ENCODE measurements around the gene WWOX. TPM values are rescaled to one million over a fixed set of nuclear protein-coding genes. Genes with fewer than 3 reads are reported as not detected.

The WWOX gene
- total and polyA plus RNA-seq, 2 of the 13 experiments (the other 11 are each of a cell fraction or from before 2014, with no cell fraction given): 9.1 to 37.4 TPM

DNA sequence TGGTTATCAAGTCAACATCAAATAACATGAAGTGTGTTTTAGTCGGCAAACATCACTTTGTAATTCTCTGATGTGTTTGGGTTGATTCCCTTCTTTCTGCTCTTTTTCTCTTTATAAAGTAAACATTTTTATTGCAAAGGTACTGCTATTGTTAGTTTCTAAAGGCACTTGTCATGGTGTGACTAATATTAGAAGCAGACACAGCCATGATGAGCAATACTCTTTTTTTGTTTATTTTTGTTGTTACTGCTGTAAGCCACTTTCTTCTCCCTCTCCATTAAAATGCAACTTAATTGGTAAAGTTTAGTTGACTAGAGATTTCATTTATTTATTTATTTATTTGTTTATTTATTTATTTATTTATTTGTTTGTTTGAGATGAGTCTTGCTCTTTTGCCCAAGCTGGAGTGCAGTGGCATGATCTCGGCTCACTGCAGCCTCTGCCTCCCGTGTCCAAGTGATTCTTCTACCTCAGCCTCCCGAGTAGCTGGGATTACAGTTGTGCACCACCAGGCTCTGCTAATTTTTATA lies 424.7 kb downstream of the WWOX start:
- H2AFZ ChIP-seq (ENCODE audit: low read length): no peak overlapping the region
- BruUV-seq (replicated peaks): no TSS peak

More for the DNA sequence above, 424.7 kb downstream of the WWOX start:
- in situ Hi-C loops (cut with HindIII; ENCODE audit: extremely low pct_ligation_motif_present, low pct_unique_long_range_greater_than_20kb): loop anchor here (25.0 kb wide), 1 partner anchor 1088 kb away; the partner anchor contains the start of gene MAF
- Histone ChIP-seq H3K27me3 (ENCODE audit: control insufficient read depth in 1 of 2, insufficient read depth in 2 of 2, low read length in 2 of 2) (no peaks in the 10 kb centered on the region), H3K4me2 (ENCODE audit: low read depth, low read length) (no peak overlapping the region), H3K4me1 (ENCODE audit: insufficient read depth, low read length) (peaks cover 9% of the 10 kb centered on the region; the same call in 1 of the 2 replicates), H3K79me2 (ENCODE audit: insufficient read depth, low read length) (no peaks in the 10 kb centered on the region), H3K27ac (ENCODE audit: extremely low read length, insufficient read depth, low read length) (no peak overlapping the region), H4K20me1 (ENCODE audit: insufficient read depth, low read length) (no peaks in the 10 kb centered on the region), H3K9ac (ENCODE audit: insufficient read depth, low read depth, low read length) (no peak overlapping the region), H3K9me3 (ENCODE audit: low read length) (no peaks in the 10 kb centered on the region), H3K36me3 (replicated peaks in 1 of 2; ENCODE audit: control insufficient read depth in 1 of 2, insufficient read depth in 2 of 2, low read length in 2 of 2) (no peaks in the 10 kb centered on the region), H3K4me3 (replicated peaks in 1 of 3; ENCODE audit: insufficient read depth in 1 of 3, low read depth in 2 of 3, low read length in 3 of 3) (no peak overlapping the region)
- intact Hi-C loops (cut with micrococcal nuclease; ENCODE audit: unreplicated experiment): no loop called here
- TF ChIP-seq ZSCAN29 (CRISPR knock-in tag; conservative IDR thresholded peaks at IDR 0.05) (no peak), KLF15 (CRISPR knock-in tag; IDR thresholded peaks at IDR 0.05; ENCODE audit: borderline replicate concordance) (no peak), KLF13 (CRISPR knock-in tag; IDR thresholded peaks at IDR 0.05) (no peak), HES4 (CRISPR knock-in tag; IDR thresholded peaks at IDR 0.05; ENCODE audit: borderline replicate concordance) (no peak), ZBTB3 (CRISPR knock-in tag; IDR thresholded peaks at IDR 0.05; ENCODE audit: borderline replicate concordance, low read depth) (no peak), KDM2A (CRISPR knock-in tag; IDR thresholded peaks at IDR 0.05; ENCODE audit: borderline replicate concordance, low read depth) (no peak), RELA (CRISPR knock-in tag; IDR thresholded peaks at IDR 0.05) (no peak), HCFC1 (IDR thresholded peaks at IDR 0.05; ENCODE audit: low read depth, low read length) (no peak), ZNF468 (CRISPR knock-in tag; IDR thresholded peaks at IDR 0.05) (no peak), BORCS8-MEF2B (CRISPR knock-in tag; IDR thresholded peaks at IDR 0.05) (no peak), HDAC2 (CRISPR knock-in tag; IDR thresholded peaks at IDR 0.05) (no peak), NCOA2 (CRISPR knock-in tag; IDR thresholded peaks at IDR 0.05) (no peak), CEBPB (IDR thresholded peaks at IDR 0.05; ENCODE audit: borderline replicate concordance, low read depth, low read length) (no peak), SP2 (CRISPR knock-in tag; IDR thresholded peaks at IDR 0.05) (no peak)
- TF ChIP-seq, protein P1, sequence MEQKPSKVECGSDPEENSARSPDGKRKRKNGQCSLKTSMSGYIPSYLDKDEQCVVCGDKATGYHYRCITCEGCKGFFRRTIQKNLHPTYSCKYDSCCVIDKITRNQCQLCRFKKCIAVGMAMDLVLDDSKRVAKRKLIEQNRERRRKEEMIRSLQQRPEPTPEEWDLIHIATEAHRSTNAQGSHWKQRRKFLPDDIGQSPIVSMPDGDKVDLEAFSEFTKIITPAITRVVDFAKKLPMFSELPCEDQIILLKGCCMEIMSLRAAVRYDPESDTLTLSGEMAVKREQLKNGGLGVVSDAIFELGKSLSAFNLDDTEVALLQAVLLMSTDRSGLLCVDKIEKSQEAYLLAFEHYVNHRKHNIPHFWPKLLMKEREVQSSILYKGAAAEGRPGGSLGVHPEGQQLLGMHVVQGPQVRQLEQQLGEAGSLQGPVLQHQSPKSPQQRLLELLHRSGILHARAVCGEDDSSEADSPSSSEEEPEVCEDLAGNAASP (CRISPR knock-in tag; IDR thresholded peaks at IDR 0.05; ENCODE audit: borderline replicate concordance): no peak
- TF ChIP-seq, protein P2, sequence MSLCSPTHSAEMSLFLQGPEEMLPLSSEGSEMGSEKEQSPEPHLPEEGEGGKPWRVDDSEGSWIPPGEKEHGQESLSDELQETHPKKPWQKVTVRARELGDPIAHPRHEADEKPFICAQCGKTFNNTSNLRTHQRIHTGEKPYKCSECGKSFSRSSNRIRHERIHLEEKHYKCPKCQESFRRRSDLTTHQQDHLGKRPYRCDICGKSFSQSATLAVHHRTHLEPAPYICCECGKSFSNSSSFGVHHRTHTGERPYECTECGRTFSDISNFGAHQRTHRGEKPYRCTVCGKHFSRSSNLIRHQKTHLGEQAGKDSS (CRISPR knock-in tag; IDR thresholded peaks at IDR 0.05; ENCODE audit: borderline replicate concordance, low read depth): no peak
- TF ChIP-seq, protein P3, sequence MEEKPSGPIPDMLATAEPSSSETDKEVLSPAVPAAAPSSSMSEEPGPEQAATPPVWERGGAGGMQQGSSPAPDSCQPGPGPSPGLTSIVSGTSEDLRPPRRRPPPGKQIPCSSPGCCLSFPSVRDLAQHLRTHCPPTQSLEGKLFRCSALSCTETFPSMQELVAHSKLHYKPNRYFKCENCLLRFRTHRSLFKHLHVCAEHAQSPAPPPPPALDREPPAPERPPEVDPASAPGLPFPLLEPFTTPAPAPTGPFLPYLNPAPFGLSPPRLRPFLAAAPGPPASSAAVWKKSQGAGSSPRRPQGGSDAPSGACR (CRISPR knock-in tag; IDR thresholded peaks at IDR 0.05): no peak
- TF ChIP-seq, protein P4, sequence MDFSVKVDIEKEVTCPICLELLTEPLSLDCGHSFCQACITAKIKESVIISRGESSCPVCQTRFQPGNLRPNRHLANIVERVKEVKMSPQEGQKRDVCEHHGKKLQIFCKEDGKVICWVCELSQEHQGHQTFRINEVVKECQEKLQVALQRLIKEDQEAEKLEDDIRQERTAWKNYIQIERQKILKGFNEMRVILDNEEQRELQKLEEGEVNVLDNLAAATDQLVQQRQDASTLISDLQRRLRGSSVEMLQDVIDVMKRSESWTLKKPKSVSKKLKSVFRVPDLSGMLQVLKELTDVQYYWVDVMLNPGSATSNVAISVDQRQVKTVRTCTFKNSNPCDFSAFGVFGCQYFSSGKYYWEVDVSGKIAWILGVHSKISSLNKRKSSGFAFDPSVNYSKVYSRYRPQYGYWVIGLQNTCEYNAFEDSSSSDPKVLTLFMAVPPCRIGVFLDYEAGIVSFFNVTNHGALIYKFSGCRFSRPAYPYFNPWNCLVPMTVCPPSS (IDR thresholded peaks at IDR 0.05): no peak
- TF ChIP-seq, protein P5, sequence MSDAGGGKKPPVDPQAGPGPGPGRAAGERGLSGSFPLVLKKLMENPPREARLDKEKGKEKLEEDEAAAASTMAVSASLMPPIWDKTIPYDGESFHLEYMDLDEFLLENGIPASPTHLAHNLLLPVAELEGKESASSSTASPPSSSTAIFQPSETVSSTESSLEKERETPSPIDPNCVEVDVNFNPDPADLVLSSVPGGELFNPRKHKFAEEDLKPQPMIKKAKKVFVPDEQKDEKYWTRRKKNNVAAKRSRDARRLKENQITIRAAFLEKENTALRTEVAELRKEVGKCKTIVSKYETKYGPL (CRISPR knock-in tag; IDR thresholded peaks at IDR 0.05): no peak
- TF ChIP-seq, protein P6, sequence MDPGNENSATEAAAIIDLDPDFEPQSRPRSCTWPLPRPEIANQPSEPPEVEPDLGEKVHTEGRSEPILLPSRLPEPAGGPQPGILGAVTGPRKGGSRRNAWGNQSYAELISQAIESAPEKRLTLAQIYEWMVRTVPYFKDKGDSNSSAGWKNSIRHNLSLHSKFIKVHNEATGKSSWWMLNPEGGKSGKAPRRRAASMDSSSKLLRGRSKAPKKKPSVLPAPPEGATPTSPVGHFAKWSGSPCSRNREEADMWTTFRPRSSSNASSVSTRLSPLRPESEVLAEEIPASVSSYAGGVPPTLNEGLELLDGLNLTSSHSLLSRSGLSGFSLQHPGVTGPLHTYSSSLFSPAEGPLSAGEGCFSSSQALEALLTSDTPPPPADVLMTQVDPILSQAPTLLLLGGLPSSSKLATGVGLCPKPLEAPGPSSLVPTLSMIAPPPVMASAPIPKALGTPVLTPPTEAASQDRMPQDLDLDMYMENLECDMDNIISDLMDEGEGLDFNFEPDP (CRISPR knock-in tag; conservative IDR thresholded peaks at IDR 0.05): no peak
- FAIRE-seq: no peak
- no peak for DNase-seq (ENCODE audit: low spot score)
- whole genome bisulfite sequencing (ENCODE audit: low lambda C conversion rate): 82% methylated on average over 4 of the region's 4 CpGs
- ATAC-seq: no peak
- ChIA-PET CTCF (ENCODE audit: low intra/inter-chr PET ratio, low total read pairs) (no interaction called here), POLR2A (no interaction called here)
